Measurements from ENCODE around the gene TMBIM4.
A peak's percentile ranks its signal among the peaks of the same experiment; 100 is the strongest.
"Not testable (repeated sequence)": the region's sequence is repeated elsewhere in the genome, so short reads cannot be mapped to it uniquely, and the experiment has no call there.

Gene TMBIM4, protein sequence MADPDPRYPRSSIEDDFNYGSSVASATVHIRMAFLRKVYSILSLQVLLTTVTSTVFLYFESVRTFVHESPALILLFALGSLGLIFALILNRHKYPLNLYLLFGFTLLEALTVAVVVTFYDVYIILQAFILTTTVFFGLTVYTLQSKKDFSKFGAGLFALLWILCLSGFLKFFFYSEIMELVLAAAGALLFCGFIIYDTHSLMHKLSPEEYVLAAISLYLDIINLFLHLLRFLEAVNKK

DNA sequence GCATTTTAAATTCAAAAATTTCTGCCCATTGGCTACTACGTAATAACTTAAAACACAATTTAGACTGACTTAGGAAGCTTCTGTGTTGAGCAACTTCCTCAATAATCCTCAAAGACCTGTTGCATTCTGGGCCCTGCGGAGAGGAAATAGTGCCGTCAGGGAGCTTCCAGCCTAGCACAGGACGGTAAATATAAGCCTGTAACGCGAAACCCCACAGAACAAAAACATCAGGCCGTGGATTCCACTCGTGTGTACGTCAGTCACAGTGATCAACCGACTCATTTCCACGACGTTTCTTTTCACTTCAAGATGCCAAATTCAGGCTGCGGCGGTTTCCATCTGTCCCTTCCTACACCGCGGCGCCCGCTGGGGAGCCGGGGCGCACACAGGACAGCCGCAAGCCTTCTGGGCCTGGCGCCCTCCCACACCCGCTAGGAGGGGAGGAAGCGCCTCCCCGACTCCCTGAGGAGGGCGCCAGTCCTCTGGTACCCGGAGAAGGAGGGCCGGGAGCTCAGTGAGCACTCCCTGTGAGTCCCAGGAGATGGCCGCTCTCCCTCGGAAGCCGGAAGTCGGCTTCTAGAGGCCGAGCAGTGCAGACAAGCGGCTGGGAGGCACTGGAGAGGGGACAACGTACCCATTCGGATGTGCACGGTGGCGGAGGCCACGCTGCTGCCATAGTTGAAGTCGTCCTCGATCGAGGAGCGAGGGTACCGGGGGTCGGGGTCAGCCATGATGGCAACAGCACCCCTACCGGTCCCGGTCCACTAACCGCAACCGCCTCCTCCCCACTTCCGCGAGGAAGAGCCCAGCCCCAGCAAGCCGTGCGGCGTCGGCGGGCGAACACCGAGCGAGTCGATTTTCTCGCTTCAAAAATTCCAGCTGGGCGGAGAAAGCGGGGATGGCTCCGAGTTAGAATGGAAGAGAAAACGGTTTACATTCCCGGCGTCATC lies at the start of gene TMBIM4:
TMBIM4 (minus strand) TSS at position 776 of the 950 bp plus-strand sequence; CDS start at position 731, 45 bp downstream.
- peak; percentile 70 to 71 (median 71) for DNase-seq (ENCODE audit: low read depth in 3 of 3)

DNA sequence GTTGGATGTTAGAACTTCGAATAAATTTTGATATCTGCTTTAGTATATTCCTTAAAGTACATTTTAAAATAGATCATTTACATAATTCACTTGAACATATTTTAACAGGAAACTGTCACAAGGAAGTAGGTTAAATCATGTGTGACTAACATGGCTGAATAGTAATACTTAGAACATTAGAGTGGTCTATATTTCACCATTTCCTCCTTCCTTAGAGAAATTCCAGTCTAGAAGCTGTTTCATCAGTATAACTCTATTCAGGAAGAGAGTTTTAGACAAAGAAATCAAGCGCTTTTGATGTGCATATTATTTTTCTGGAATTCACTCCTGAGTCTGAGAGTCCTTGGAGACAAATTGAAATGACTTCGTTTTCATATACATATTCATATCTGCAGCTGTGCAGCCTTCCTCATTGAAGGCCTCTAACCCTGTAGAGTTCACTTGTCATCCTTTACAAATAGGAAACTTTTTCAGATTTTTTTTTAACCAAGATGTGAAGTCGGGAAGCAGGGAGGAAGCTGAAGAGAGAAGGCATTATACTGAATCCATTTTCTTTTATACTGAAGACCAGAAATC lies 47.6 kb upstream of the TMBIM4 start:
- DNase-seq (ENCODE audit: low read depth in 3 of 3) = no peak

DNA sequence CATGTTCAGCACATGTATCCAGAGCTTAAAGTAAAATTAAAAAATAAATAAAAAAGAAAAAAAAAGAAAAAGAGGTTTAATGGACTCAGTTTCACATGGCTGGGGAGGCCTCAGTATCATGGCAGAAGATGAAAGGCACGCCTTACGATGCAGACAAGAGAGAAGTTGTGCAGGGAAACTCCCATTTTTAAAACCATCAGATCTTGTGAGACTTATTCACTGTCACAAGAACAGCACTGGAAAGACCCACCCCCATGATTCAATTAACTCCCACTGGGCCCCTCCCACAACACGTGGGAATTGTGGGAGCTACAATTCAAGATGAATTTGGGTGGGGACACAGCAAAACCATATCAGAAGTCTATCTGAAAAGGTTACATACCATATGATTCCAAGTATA lies 43.2 kb upstream of the TMBIM4 start:
- DNase-seq (ENCODE audit: low read depth in 3 of 3) = not testable (repeated sequence)

DNA sequence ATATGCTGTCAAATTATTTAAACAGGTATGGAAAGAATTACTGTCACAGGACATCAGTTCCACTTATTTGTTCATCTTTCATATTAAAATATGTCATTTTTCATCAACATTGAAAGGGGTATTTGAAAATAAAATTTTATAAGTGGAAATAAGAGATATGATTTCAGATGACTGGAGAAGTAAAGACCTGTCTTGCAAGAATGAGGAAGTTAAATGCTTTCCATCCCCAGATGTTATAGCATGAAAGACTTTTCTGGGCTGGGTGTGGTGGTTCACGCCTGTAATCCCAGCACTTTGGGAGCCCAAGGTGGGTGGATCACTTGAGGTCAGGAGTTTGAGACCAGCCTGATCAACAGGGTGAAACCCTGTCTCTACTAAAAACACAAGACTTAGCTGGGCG lies 41.8 kb upstream of the TMBIM4 start:
- DNase-seq (ENCODE audit: low read depth in 3 of 3) = not testable (repeated sequence)

DNA sequence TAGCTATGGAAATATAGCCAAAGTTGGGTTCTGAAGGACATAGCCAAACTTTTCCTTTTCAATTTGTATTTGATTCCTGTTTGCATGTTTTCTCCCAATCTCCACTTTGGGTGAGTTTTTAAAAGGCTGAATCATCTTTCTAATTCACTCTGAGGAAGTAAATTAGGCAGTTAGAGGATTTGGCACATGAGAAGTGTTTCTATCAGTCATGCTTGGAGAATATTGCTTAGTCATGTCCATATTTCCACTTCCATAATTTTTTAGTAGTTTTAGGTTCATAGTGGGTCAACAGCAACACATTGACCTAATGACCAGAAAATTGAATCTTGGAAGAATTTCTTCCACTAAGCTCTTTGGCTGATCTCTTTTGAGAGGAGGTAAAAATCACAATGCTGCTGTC lies 41.0 kb upstream of the TMBIM4 start:
- DNase-seq (ENCODE audit: low read depth in 3 of 3) = no peak

DNA sequence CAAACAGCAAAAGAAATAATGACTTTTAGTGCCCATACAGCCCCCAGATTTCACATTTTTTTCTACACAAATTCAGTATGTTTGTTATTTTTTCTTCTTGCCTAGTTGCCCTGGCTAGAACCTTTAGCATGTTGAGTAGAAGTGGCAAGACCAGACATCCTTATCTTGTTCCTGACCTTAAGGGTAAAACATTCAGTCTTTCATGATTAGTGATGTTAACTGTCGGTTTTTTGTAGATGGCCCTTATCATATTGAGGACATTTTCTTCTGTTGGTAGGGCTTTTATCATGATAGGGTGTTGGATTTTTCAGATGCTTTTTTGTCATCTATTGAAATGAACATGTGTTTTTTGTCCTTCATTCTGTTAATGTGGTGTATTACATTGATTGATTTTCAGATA lies 36.3 kb upstream of the TMBIM4 start:
- DNase-seq (ENCODE audit: low read depth in 3 of 3) = no peak

DNA sequence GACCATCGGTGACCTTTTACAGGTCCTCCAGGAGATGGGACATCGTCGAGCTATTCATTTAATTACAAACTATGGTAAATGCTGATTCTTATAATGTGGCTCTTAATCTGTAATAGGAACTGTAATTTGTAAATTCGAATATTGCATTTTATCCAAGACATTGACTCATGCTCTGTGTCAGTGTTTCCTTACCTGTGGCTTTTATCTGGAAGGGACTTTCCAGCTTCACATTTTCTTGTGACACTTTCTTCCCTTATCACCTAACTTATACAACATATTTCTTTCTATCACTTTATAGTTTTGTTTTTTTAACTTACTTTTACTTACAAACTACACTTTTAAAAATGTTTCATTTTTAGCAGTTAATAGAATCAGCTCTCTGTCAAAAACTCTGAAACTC lies 34.0 kb upstream of the TMBIM4 start:
- no peak for DNase-seq (ENCODE audit: low read depth in 3 of 3)

DNA sequence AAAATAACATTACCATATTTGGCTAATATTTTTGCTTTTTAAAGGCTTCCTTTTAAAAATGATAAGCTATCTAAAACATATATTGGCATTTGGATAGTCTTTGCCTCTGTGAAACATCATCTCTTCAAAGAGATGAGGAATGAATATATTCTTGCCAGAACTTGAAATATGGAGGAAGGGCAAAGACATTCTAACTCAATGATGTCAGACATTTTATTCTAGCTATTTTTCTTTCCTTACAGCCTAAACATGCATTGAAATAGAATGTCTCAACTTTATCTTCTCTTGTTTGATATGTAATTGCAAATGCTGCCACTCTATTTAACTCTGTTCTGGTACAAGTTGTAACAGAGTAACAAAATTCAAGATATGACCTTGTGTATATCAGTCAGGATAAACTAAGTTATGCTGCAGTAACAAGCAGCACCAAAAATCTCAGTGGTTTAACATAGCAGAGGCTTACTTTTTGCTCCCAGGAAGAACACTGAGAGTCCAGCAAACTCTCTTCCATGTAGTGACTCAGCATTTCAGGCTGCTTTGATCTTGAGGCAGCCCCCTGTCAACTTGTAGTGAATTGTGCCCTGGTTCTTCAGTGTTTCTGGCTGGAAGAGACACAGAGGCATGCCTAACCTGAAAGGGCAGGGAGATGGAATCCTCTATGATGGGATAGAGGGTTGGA lies 30.2 kb upstream of the TMBIM4 start:
- no peak for DNase-seq (ENCODE audit: low read depth in 3 of 3)

DNA sequence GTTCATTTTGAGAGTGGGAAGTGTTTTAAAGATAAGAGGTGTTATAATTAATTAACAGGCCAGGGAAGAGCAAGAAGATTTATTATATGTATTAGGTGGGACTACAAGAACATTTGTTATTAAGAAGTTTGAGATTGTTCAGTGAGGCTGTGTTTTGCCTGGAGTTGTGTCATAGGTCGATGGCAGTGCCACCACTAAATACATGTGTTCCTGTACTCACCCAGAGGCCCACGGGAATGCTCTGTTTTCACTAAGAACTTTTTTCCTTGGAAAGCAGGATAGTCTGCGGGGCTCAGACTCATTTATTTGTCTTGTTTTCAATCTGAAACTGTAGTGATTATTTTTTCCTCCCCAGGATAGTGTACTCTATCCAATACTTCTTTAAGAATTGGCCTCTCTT lies 29.3 kb upstream of the TMBIM4 start:
- no peak for DNase-seq (ENCODE audit: low read depth in 3 of 3)

DNA sequence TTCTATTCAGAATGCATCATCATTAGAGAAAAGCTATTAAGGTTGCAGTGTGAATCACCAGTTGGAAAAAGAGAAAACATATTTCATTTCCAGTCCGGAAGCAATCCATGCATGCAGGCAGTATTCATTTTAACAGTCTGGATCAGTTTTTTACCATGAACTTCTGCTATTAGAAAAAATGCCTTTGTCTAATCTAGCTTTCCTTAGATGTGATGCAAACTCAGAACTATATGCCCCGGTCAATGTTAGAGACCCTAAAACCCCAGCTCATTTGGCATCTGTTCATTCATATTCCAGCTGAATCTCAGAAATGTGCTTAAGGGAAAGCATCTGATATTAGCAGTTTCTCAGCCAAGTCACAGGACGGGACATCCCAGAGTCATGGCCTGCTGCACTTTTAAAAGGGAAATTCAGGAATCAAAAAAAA lies 27.7 kb upstream of the TMBIM4 start:
- no peak for DNase-seq (ENCODE audit: low read depth in 3 of 3)

DNA sequence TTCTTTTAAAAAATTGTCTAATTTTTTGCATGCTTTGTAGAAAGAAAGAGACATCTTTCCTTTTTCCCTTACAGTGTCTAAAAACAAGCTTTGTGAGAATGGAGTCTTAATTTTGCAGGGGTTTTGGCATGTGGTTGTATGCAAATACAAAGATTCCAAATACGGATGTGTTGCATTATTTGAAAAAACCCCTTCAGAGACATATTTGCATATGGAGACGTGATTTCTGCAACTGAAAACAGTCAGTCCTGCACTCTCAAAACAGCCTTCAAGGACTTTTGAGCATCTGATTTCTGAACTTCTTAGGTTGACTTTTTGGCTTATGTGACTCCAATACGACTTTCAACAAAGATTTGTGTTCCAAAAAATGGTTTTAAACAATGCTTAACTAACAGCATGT lies 27.0 kb upstream of the TMBIM4 start:
- DNase-seq (ENCODE audit: low read depth in 3 of 3) = no peak

DNA sequence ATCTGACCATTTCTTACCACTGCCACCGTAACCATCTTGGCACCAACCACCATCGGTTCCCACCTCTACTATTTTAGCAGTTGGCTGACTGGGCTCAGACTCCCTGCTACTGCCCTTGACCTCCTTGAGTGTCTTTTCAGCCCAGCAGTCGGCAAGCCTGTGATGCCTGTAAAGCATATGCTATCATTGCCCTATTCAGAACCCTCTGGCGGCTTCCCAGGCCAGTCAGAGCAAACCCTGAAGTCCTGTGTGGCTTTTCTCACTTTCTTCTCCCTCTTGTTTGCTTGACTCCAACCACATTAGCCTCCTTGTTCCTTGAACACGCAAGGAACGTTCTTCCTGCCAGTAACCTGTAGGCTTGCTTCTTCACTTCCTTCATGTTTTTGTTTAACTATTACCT lies 25.4 kb upstream of the TMBIM4 start:
- no peak for DNase-seq (ENCODE audit: low read depth in 3 of 3)

DNA sequence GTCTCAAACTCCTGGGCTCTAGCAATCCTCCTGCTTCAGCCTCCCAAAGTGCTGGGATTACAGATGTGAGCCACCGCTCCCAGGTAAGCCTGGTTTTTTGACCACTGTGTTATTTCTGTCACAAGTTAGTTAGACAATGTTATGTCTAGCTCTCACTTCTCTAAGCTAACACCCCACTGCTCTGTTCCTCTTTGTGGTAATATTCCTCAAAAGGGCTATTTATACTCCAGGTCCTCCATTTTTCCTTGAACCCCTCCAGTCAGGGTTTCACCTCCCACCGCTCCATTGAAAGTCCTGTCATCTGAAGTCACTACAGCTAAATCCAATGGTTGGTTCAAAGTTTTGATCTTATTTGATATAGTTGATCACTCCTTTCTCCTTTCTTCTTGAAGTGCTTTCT lies 24.3 kb upstream of the TMBIM4 start:
- no peak for DNase-seq (ENCODE audit: low read depth in 3 of 3)

DNA sequence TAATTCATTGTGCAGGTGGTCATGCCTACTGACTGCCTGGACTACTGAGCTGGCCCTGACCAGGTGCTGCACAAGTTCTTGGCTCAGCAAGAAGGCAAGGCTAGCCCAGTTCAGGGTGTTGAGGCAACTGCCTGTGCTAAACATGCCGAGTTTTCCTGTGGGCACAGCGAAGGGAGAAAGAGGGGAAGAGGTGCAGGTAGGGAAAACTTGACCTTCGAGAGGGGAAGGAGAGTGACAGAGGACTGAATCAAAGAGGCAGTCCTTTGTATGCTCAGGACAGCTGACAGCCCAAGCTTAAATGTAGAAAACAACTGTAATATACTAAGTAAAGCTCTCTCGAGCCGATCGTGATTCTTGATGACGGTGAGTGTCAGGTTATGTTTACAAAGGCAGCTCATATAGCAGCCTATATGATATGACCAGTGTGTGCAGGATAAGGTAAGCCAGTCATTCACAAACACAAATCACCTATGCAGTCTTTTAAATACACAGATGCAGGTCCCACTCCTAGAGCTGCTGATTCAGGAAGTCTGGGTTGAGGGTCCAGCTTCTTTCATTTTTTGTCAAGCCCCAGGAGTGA lies 21.8 kb upstream of the TMBIM4 start:
- DNase-seq (ENCODE audit: low read depth in 3 of 3) = no peak

DNA sequence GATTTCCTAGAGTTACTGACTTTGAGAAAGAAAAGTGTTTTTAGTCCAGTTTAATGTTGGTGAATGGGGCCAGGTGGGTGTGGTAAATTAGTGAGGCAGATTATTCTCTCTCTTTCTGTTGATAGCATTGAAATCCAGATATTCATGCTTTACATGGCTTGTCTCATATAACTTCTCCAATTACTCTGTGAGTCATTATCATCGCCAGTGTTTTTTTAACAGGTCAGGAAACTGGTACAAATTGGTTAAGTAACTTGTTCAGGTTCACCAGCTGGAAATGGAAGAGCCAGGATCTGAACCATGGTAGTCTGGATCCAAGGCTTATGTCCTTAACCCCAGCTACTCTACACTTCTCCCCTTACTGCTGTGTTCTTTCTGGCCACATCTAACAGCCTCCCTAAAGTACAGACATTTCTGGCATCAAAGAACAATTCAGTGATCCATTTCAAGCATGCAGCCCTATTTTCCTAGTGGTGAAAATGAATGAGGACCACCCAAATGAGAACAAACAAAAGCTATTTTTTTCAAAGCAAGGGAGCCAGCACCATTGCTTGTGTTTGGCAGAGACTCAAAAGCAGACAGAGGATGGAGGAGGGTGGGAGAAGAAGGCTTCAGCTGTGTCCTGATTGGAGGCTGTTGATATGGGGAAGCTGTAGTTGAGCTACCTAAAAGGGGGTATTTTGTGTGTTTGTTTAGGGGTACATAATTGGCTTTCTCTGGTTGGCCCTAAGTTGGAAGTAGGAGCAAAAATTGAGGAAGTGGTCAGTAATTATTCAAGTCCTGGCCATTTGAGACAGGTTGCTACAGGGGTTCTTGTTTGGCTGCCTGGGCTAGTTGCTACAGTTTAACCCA lies 20.9 kb upstream of the TMBIM4 start:
- no peak for DNase-seq (ENCODE audit: low read depth in 3 of 3)

DNA sequence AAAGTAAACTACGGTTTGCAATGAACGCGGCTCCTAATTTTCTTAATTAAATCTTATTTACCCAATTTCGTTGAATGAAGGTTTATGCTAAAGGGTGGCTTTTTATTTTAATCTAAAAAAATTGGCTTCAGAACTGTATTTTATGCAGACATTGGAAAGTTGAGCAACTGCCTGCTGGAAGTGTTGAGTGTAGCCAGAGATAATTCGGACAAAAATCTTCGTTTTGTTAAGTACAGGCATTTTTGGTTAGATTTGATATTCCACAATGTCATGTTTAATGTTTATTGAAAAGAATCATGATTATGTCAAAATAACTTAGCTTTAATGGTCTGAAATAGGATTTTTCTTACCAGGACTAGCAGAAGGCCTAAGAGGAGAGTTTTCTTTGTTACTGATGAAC lies 20.1 kb upstream of the TMBIM4 start:
- DNase-seq (ENCODE audit: low read depth in 3 of 3) = no peak

DNA sequence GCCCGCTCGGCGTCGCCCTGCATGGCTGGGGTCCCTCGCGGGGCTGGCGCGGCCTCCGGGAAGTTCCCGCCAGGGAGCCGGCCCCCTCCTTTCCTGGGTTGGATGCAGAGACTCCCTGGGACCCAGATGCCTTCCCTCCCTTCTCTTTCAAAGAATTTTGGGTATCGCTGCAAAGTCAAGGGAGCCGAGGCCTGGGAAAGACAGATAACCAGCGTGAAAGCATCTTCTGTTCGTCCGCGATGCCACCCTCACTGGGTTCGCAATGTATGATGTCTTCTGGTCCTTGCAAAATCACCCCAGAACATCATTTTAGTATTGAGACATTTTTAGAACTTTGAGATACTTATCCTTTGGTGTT lies 19.7 kb upstream of the TMBIM4 start:
- no peak for DNase-seq (ENCODE audit: low read depth in 3 of 3)

DNA sequence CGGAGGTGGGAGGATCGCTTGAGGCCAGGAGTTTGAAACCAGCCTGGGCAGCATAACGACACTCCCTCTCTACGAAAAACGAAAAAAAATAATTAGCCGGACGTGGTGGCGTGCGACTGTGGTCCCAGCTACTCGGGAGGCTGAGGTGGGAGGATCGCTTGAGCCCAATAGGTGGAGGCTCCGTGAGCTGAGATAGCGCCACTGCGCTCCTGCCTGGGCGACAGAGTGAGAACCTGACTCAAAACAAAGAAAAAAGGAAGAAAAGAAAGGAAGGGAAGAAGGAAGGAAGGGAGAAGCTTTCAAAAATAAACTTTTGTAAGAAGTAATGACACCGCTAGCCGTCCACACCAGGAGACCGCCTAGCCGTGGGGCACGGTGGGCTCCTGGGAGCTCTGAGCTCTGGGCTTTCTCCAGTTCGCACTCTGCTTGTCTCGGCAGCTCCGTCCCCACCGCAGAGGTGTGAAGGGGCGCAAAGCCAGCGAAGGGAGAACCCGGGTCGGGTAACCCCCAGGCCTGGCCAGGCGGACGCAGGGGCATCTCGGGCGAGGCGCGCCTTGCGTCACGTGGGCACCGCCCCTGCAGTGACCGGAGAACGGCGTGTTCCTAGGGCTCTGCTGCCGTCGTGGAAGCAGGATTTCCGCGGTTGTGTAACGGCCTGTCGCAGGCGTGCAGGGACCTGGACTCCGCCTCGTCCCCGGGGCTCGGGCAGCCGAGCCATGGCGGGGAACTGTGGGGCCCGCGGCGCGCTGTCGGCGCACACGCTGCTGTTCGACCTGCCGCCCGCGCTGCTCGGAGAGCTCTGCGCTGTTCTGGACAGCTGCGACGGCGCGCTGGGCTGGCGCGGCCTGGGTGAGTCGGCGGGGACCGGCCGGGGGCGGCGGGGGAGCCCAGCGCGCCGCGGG lies 19.0 kb upstream of the TMBIM4 start, which contains the start of gene IRAK3:
IRAK3 (plus strand) TSS at position 631 of the 902 bp plus-strand sequence; CDS start at position 717, 86 bp downstream.
- peak in 2 of 3 experiments; percentile 8 for DNase-seq (ENCODE audit: low read depth in 3 of 3)

DNA sequence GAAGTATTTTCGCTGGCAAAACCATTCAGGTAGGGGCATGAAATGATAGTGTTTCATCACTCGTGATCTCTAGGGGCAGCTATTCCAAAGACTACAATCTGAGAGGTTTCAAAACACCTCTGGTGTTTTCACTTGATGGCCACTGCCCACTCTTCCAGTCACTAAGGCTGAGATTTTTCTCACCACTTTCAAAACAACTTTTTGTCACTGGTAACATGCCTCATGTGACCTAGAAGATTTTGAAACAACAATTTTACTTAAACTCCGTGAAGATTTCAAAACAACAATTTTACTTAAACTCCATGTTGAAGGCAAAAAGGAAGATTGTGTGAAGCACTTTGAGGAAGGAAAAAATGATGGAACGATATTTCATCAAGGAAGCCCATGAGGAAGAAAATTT lies 18.0 kb upstream of the TMBIM4 start:
- DNase-seq (ENCODE audit: low read depth in 3 of 3) = no peak

DNA sequence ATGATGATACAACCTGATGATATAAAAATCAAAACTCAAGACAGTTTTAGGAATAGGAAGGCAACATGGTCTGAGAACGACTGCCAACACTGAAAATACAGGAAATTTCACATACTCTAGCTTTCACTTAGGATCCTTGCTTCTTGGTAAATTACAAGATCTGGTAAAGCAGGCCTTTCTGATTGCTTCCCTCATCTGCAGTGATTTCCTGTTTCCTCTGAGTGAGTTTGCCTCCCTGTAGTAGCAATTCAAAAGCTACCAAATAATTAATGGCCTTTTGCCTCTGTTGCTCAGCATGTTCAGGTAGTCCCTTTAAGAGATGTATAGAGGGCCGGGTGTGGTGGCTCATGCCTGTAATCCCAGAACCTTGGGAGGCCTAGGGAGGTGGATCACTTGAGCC lies 17.2 kb upstream of the TMBIM4 start:
- no peak for DNase-seq (ENCODE audit: low read depth in 3 of 3)

Data from stimulated activated CD4-positive, alpha-beta T cell treated with anti-CD3 and anti-CD28 coated beads, TNF-alpha, amount 100 ng/mL, for 4 hours (primary cell).